NCI-H526 (cell line): ENCODE measurements around the gene RBMS3.
"Not testable (repeated sequence)": the region's sequence is repeated elsewhere in the genome, so short reads cannot be mapped to it uniquely, and the experiment has no call there.

Experiments
- DNase-seq, 2 experiments: peaks; one replicate each; lab custom pipeline; 2025; lab: John Stamatoyannopoulos, UW

The RBMS3 gene

GRCh38 chr3:30020380-30020779, 739.5 kb downstream of the RBMS3 start:
- DNase-seq, result no peak

GRCh38 chr3:30024466-30024865, 743.6 kb downstream of the RBMS3 start:
- no peak for DNase-seq

GRCh38 chr3:30026851-30027250, 746.0 kb downstream of the RBMS3 start:
- no peak for DNase-seq

- no peak for DNase-seq
Measured at GRCh38 chr3:30034246-30034991, 753.5 kb downstream of the RBMS3 start.

- no peak for DNase-seq
Measured at GRCh38 chr3:30035935-30036567, 755.2 kb downstream of the RBMS3 start.

GRCh38 chr3:30040126-30040525, 759.3 kb downstream of the RBMS3 start:
- no peak for DNase-seq

- DNase-seq, result not testable (repeated sequence)
Measured at GRCh38 chr3:30041481-30041880, 760.6 kb downstream of the RBMS3 start.

GRCh38 chr3:30042274-30042859, 761.5 kb downstream of the RBMS3 start:
- peak; percentile 8 to 82 for DNase-seq

GRCh38 chr3:30042916-30043555, 762.2 kb downstream of the RBMS3 start:
- no peak for DNase-seq

- DNase-seq, result no peak
Measured at GRCh38 chr3:30044515-30044914, 763.6 kb downstream of the RBMS3 start.

GRCh38 chr3:30048431-30048830, 767.6 kb downstream of the RBMS3 start:
- no peak for DNase-seq

GRCh38 chr3:30050116-30050515, 769.2 kb downstream of the RBMS3 start:
- not testable (repeated sequence) for DNase-seq

- no peak for DNase-seq
Measured at GRCh38 chr3:30059240-30059639, 778.4 kb downstream of the RBMS3 start.
